NB4 (cell line): ENCODE data around the gene PRDX5.
A peak's percentile ranks its signal among the peaks of the same experiment; 100 is the strongest.

Experiments
- DNase-seq: peaks from one replicate; pipeline ENCODE4 v3.0.0; 2010; ENCODE audit warnings: low read depth
- H3K4me3 ChIP-seq: one replicate; pipeline ENCODE4 v1.5.1; 2011; ENCODE audit warnings: mild to moderate bottlenecking, low read depth, low read length, moderate library complexity
- CTCF ChIP-seq: IDR thresholded peaks from one replicate; pipeline ENCODE4 v1.5.1; 2012; ENCODE audit warnings: low read depth, low read length
- MAX ChIP-seq: IDR thresholded peaks from 2 replicates; pipeline ENCODE4 v1.6.1; 2011; ENCODE audit warnings: low read depth, low read length
- MYC ChIP-seq: IDR thresholded peaks from 2 replicates; pipeline ENCODE4 v1.6.1; 2011; ENCODE audit warnings: low read depth, low read length
- POLR2A ChIP-seq: IDR thresholded peaks from 2 replicates; pipeline ENCODE4 v1.6.1; 2011; ENCODE audit warnings: mild to moderate bottlenecking; ENCODE audit not compliant: insufficient read length; ENCODE audit errors: extremely low read depth

Gene PRDX5

GRCh38 chr11:64317325-64317960 lies 478 bp upstream of the PRDX5 start, which contains the start of gene TRMT112:
TSS of gene TRMT112 (minus strand) at chr11:64317559. CDS start at chr11:64317526, 33 bp downstream.
- TF ChIP-seq MYC (peak; percentile 55), POLR2A (peak; percentile 91), CTCF (no peak), MAX (peak; percentile 81)
- peak within 1 kb of the TSS; percentile 79 for H3K4me3 ChIP-seq
- DNase-seq: peak; percentile 99

DNA sequence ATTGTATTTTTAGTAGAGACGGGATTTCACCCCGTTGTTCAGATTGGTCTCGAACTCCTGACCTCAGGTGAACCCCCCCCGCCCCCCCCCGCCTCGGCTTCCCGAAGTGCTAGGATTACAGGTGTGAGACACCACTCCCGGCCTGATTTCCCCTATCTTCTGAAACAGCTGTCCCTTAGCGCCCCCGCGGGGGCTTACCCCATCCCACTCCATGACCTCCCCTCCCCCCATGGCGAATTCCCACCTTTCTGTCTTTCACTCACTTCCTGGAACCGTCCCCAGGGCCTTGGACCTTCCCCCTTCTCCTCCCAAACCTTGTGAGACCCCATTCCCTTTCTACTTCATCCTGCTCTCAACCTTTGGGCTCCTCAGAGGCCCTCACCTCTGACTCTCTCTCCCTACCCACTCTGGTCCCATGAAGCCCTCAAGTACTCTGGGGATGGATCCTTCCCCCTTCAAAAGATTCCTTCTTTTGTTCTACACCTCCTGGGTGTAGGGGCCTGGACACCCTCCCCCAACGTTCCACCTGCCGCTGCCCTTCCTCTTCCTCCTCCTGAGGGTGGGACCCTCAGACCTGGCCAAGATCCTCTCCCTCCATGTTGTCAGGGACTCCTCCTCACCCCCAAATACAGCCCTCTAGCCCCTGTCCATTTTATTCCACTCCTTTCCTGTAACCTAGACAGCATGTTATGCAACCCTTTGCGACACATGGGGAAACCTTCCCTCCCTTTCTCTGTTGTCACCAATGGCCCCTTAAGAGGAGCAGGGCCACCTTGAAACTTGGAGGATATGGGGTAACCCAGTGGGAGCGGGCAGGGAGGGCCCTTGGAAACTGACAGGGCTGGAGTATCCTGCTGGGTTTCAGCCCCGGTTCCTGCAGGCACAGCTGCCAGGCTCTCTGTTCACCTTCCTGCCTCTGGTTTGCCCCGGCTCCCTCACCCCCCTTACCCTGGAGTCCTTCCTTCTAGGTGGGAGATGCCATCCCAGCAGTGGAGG lies 1.1 kb downstream of the PRDX5 start:
- H3K4me3 ChIP-seq: peak overlapping the region; percentile 77
- DNase-seq: peak; percentile 89
- TF ChIP-seq CTCF (no peak), MAX (peak; percentile 77), MYC (peak; percentile 64), POLR2A (no peak)

GRCh38 chr11:64320556-64320955 lies 2.6 kb downstream of the PRDX5 start:
- H3K4me3 ChIP-seq: no peak overlapping the region
- TF ChIP-seq POLR2A (no peak), CTCF (no peak), MAX (no peak), MYC (no peak)
- DNase-seq: no peak

GRCh38 chr11:64321026-64321425 lies 3.1 kb downstream of the PRDX5 start:
- no peak overlapping the region for H3K4me3 ChIP-seq
- no peak for TF ChIP-seq MAX
- no peak for TF ChIP-seq POLR2A
- no peak for TF ChIP-seq MYC
- TF ChIP-seq CTCF: no peak
- no peak for DNase-seq

DNA sequence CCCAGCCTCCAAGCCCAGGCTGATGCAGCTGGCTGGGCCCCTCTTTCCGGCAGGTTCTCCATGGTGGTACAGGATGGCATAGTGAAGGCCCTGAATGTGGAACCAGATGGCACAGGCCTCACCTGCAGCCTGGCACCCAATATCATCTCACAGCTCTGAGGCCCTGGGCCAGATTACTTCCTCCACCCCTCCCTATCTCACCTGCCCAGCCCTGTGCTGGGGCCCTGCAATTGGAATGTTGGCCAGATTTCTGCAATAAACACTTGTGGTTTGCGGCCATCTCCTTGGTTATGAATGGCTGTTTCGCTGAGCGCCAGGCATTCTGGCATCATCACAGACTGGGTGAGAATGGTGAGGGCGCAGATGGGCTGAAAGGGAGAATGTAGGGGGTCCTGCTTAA lies 3.6 kb downstream of the PRDX5 start:
- H3K4me3 ChIP-seq: no peak overlapping the region
- TF ChIP-seq MAX (no peak), POLR2A (no peak), CTCF (no peak)
- DNase-seq: no peak
